ENCODE results near the gene COL28A1.

GRCh38 chr7:7426676-7427075 lies 109.0 kb downstream of the COL28A1 start:
- TF ChIP-seq CTCF (IDR thresholded peaks at IDR 0.05; ENCODE audit: insufficient read depth, low read length, poor library complexity, severe bottlenecking) (no peak), EZH2phosphoT487 (conservative IDR thresholded peaks at IDR 0.05; ENCODE audit: low read length) (no peak)

Data from SU-DHL-6 (cell line).